ENCODE data around the gene ITPR2. TPM values are rescaled to one million over a fixed set of nuclear protein-coding genes. Genes with fewer than 3 reads are reported as not detected.

ITPR2 gene
- total RNA-seq, 3 donors from 2014 or later, result 18.2 to 26.7 (median 21.0) TPM

DNA sequence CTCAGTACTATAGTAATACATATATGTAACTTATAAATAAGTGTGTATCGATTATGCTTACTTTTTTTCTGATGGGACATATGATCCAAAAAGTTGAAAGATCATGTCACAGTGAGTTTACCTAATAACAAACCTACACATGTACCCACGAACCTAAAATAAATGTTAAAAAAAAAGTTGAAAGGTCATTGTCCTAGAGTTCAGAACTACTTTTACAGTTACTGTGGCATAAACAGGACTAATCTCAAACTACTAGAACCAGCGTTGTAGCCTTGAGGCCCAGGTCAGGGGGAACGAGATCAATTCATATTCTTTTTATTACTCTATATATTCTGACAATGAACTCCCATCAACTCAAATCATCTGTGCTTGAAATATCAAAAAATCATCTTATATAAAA is 81.8 kb downstream of the ITPR2 start:
- no peak for DNase-seq
- no peak overlapping the region for H3K4me3 Mint-ChIP-seq

DNA sequence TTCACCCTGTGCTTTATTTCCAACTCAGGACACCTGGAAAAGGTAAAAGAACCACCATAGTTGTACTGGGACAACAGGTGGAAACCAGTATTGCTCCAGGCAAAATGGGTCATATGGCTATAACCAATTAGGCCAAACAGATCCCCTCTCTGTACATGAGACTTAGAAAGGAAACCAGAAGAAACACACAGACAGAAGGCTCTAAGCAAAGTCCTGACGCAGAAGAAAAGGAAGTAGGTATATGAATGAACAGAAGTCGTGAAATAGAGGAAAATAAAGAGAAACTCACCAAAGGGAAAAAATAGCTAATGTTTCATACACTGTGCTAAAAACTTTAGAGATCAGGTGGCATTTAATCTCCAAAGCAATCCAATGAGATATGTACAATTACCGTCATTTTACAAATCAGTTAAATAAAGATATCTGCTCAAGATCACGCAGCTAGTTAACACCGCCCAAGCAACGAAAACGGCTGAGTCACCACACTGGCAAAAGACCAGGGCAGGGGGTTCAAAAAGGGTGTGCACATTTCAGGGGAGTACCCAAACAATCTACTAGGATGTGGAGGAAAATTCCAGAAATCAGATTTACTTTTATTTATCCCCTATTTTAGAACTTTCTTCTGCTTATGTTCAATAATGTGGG is 82.3 kb downstream of the ITPR2 start:
- ATAC-seq (no peak), DNase-seq (no peak)
- peaks cover 57% of the 10 kb centered on the region for H3K4me1 Mint-ChIP-seq (ENCODE audit: low read depth)
- no peak overlapping the region for H3K4me3 Mint-ChIP-seq
- H3K27me3 Mint-ChIP-seq (ENCODE audit: low read depth), result no peaks in the 10 kb centered on the region
- peaks cover 16% of the 10 kb centered on the region for H3K36me3 Mint-ChIP-seq (ENCODE audit: insufficient read depth)
- H3K9me3 Mint-ChIP-seq, result no peaks in the 10 kb centered on the region

More for the DNA sequence above, 81.8 kb downstream of the ITPR2 start:
- no peak for ATAC-seq
- Mint-ChIP-seq H3K4me1 (ENCODE audit: low read depth) (peaks cover 53% of the 10 kb centered on the region), H3K9me3 (peaks cover 3% of the 10 kb centered on the region), H3K36me3 (ENCODE audit: insufficient read depth) (peaks cover 16% of the 10 kb centered on the region), H3K27me3 (ENCODE audit: low read depth) (no peaks in the 10 kb centered on the region)

DNA sequence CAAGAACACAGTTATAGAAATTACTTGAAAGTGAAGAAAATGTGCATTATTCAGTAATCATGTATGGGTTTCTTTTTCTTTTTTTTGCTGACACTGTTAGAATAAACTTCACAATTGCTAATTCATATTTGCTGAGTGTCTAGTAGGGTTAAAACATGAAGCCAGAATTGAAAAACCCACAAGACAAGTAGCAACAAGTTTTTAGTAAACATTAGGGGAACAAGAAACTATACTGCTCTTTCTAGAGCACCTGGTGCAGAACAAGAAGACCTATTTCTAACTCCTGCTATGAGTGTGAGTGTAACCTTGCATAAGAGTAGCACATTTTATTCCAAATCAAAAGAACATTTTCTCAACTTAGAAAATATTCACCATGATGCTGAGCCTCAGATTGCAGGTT is 83.2 kb downstream of the ITPR2 start:
- H3K4me3 Mint-ChIP-seq, result no peak overlapping the region
- peaks cover 16% of the 10 kb centered on the region for H3K36me3 Mint-ChIP-seq (ENCODE audit: insufficient read depth)
- H3K27me3 Mint-ChIP-seq (ENCODE audit: low read depth), result no peaks in the 10 kb centered on the region
- ATAC-seq, result no peak
- H3K9me3 Mint-ChIP-seq, result no peaks in the 10 kb centered on the region
- DNase-seq, result no peak
- peaks cover 57% of the 10 kb centered on the region for H3K4me1 Mint-ChIP-seq (ENCODE audit: low read depth)

DNA sequence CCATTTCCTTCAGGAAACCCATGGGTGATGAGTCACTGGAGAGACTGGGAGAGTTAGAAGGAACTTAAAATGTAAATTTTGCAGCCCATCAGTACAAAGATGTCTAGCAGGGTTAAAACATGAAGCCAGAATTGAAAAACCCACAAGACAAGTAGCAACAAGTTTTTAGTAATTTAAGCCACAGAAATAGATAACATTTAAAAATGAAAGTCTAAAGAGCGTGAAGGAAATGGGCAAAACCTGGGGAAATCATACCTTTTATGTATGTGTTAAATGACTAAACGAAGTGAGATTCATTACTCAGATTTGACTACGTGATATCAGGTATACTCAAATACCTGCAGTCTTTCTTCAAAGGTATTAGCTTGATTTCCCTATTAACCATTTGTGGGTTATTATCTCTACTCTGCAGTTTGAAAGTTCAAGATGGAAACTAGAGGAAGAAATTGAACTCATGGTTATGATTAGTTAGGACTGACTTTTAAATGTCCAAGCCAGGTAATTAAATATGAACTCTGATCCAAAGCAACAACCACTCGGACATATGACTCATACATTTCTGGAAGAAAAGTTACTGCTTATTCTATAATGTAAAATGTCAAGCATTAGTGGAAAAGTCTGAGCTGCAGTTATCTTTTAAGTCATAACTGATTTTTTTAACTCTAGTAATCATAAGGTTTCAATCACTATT is 84.1 kb downstream of the ITPR2 start:
- no peak for DNase-seq
- Mint-ChIP-seq H3K4me3 (no peak overlapping the region), H3K36me3 (ENCODE audit: insufficient read depth) (peaks cover 18% of the 10 kb centered on the region), H3K4me1 (ENCODE audit: low read depth) (peaks cover 62% of the 10 kb centered on the region), H3K27me3 (ENCODE audit: low read depth) (no peaks in the 10 kb centered on the region), H3K9me3 (no peaks in the 10 kb centered on the region)
- ATAC-seq, result peak; percentile 71 to 77

DNA sequence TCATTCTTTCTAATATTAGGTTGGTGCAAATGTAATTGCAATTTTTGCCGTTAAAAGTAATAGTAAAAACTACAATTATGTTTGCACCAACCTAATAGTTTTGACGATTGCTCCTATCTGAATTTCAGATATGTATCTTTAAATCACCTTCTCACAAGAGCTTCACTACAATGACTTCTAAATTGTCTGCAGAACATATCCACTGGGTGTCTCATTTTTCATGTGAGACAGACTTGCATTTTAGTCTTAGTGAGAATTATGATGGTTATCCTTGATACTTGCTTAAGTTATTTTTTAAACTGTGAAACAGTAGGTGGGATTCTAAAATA is 84.6 kb downstream of the ITPR2 start:
- DNase-seq, result no peak
- Mint-ChIP-seq H3K9me3 (no peaks in the 10 kb centered on the region), H3K4me1 (ENCODE audit: low read depth) (peaks cover 62% of the 10 kb centered on the region), H3K27me3 (ENCODE audit: low read depth) (no peaks in the 10 kb centered on the region), H3K4me3 (no peak overlapping the region), H3K36me3 (ENCODE audit: insufficient read depth) (peaks cover 20% of the 10 kb centered on the region)
- peak in 1 of 2 donors; percentile 41 for ATAC-seq

DNA sequence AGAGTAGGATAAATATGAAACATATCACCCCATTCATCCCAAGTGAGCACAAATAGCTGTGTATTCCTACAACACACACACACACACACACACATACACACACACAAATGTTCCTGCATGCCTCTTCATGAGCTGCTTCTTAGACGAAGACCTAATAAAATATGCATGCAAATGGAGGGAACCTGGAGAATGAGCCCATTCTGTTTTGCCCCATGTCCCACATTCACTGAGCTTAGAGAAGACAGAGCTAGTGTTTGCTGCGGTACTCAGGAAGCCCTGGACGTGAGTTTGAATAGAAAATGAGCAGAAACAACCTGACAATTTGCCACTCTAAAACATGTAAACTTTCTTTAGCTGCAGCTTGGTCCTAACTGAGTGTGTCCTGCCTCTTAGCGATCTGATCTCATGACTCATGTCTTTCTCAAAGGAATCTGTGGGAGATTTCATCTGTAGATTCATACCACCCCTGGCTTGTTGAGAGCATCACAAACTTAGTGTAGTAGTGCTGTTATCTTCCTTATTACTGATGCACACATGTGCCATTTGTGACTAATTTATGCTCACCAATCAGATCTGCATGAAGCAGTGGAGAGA is 86.8 kb downstream of the ITPR2 start:
- Mint-ChIP-seq H3K4me1 (ENCODE audit: low read depth) (peaks cover 59% of the 10 kb centered on the region), H3K27me3 (ENCODE audit: low read depth) (no peaks in the 10 kb centered on the region), H3K9me3 (peaks cover 9% of the 10 kb centered on the region), H3K4me3 (no peak overlapping the region), H3K36me3 (ENCODE audit: insufficient read depth) (peaks cover 23% of the 10 kb centered on the region)
- DNase-seq (no peak), ATAC-seq (peak; percentile 53 to 69)

DNA sequence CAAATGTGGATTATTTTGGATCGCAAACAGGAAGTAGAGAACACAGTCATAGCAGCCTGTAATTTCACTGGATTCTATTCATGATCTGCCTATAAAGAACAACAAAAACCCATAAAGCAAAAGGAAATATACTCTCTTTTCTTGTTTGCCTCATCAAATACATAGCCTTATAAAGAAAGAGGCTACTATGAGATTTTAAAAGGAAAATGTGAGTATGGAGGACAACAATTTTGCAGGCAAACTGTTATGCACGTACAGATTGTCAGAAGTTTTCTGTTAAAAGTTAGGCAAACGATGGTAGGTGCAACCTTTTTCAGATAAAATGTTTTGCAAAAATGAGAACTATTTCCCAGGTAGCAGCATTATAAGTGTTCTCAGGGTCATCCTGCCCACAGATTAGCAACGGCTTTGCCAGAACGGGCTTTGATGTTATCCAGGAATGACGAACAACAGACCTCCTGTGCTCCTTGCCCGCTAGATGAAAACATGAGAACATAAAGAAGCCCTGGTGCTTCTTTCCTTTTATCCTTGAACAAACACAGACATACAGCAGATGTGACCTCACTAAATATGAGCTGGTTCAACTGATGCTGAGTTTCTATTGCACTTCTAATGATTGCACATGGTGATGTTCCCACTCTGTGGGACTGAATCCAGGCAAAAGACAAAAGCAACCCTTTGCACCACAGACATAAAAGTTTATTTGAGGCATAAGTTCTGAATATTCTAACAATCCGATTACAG is 88.1 kb downstream of the ITPR2 start:
- DNase-seq (no peak), ATAC-seq (no peak)
- H3K9me3 Mint-ChIP-seq, result peaks cover 21% of the 10 kb centered on the region
- peaks cover 22% of the 10 kb centered on the region for H3K36me3 Mint-ChIP-seq (ENCODE audit: insufficient read depth)
- H3K27me3 Mint-ChIP-seq (ENCODE audit: low read depth), result no peaks in the 10 kb centered on the region
- H3K4me1 Mint-ChIP-seq (ENCODE audit: low read depth), result peaks cover 46% of the 10 kb centered on the region
- H3K4me3 Mint-ChIP-seq, result no peak overlapping the region

DNA sequence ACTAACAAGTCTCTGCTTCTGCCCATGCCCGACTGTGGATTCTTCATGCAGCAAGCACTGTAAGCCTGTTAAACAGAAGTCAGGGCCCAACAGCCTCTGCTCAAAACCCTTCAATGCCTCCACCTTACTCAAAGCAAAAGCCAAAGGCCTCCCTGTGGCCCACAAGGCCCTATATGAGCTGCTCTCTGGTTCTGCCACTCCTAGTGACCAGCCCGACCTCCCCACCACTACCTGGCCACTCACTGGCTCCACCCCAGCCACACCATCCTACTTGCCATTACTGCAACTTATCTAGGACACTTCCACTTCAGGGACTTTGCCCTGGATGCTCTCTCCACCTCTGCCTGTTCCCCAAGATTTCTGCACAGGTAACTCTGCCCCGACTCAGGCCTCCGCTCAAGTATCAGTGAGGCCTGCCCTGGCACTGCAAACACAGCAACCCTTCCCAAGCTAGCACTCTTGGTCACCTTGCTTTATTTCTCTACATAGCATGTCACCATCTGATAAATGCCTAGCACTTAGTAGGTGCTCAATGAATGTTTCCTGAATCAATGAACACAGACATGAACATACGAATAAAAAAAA is 88.9 kb downstream of the ITPR2 start:
- Mint-ChIP-seq H3K27me3 (ENCODE audit: low read depth) (no peaks in the 10 kb centered on the region), H3K4me1 (ENCODE audit: low read depth) (peaks cover 42% of the 10 kb centered on the region), H3K9me3 (peaks cover 25% of the 10 kb centered on the region), H3K4me3 (no peak overlapping the region), H3K36me3 (ENCODE audit: insufficient read depth) (peaks cover 26% of the 10 kb centered on the region)
- no peak for DNase-seq
- ATAC-seq, result no peak

DNA sequence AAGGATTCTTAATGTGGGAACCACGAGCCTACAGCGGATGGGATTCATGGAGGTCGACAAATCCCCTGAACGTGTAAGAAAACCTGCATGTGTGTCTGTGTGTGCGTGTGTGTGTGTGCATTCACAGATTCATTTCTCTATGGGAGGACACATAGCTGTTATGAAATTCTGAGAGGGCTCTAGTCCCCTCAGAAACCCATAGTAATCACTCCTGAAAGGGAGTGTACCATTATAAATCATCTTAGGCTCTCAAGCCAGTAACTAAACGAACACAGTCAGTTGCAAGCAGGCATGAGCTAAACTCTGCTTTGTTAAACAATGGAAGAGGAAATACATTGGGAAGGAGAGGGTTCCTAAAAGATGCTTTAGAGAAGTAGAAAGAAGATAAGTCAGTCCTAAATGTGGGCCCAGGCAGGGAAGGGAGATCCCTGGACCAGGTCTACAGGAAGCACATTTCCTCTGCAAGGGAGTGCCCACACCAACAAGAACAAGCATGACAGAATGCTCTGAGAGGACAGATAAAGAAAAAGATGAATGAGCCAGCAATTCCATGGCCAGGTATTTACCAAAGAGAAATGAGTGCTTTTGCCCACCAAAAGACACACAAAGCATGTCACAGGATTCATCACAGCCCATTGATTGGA is 91.3 kb downstream of the ITPR2 start:
- peaks cover 21% of the 10 kb centered on the region for H3K4me1 Mint-ChIP-seq (ENCODE audit: low read depth)
- peaks cover 33% of the 10 kb centered on the region for H3K9me3 Mint-ChIP-seq
- H3K4me3 Mint-ChIP-seq, result no peak overlapping the region

DNA sequence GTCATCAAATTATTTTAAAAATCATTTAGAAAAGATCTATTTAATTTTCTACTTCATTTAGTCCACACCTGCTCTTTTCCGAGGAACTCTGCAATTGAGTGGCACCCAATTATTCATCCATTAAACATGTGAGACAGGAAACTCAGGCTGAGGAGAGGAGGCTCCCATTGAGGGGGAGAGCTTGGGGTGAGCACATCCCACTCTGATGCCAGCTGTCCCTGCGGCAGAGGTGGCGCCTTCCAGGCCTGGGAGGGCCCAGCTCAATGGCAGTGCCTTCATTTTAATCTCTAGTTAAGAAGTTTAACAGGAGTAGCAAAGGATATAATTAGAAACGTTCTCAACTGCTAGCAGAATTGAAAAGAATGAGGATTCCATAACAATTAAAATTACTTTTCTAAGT is 92.0 kb downstream of the ITPR2 start:
- peaks cover 17% of the 10 kb centered on the region for H3K4me1 Mint-ChIP-seq (ENCODE audit: low read depth)
- no peak for DNase-seq
- no peak for ATAC-seq
- peaks cover 33% of the 10 kb centered on the region for H3K9me3 Mint-ChIP-seq
- H3K36me3 Mint-ChIP-seq (ENCODE audit: insufficient read depth), result peaks cover 34% of the 10 kb centered on the region
- no peak overlapping the region for H3K4me3 Mint-ChIP-seq
- no peaks in the 10 kb centered on the region for H3K27me3 Mint-ChIP-seq (ENCODE audit: low read depth)

More for the DNA sequence above, 91.3 kb downstream of the ITPR2 start:
- Mint-ChIP-seq H3K27me3 (ENCODE audit: low read depth) (no peaks in the 10 kb centered on the region), H3K36me3 (ENCODE audit: insufficient read depth) (peaks cover 33% of the 10 kb centered on the region)
- ATAC-seq (no peak), DNase-seq (no peak)

DNA sequence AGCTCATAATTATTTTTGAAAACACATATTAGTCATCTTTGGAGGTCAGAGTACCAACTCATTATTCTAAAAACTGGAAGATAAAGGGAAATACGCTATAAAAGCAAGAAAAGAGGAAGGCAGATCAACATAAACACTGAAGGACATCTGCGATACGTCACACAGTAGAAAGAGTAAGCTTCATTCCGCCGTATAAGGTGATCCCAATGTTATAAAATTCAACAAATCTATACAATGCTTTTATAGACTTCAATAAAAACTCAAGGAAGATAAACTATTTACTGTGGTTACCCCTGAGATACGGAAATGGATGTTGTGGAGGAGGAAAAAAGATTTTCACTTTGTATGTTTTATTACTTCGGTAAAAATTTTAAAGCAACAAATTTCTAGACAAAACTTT is 92.6 kb downstream of the ITPR2 start:
- DNase-seq (no peak), ATAC-seq (no peak)
- Mint-ChIP-seq H3K27me3 (ENCODE audit: low read depth) (no peaks in the 10 kb centered on the region), H3K9me3 (peaks cover 33% of the 10 kb centered on the region), H3K4me1 (ENCODE audit: low read depth) (peaks cover 19% of the 10 kb centered on the region), H3K4me3 (no peak overlapping the region), H3K36me3 (ENCODE audit: insufficient read depth) (peaks cover 37% of the 10 kb centered on the region)

DNA sequence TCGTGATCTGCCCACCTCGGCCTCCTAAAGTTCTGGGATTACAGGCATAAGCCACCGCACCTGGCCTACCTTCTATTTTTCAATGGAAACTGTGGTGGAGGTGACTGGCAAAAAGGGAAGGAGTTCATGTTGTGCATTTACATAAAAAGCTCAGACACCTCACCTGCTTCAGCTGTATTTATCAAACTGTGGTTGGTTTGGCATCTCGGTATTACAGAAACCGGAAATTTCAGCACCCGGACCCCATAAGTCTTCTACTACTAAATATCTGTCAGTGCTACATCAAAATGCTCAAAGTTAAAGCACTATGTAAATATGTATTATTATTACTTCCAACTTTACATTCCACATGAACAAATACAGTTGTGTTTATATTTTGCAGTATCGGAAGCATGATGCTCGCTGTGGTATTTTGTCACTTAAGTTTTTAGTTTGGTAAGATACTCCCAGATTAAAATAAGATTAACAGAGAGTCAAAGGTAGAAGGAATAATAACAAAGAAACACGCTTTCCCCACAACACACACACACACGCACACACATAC is 95.4 kb downstream of the ITPR2 start:
- Mint-ChIP-seq H3K9me3 (peaks cover 33% of the 10 kb centered on the region), H3K4me1 (ENCODE audit: low read depth) (peaks cover 26% of the 10 kb centered on the region), H3K4me3 (no peak overlapping the region), H3K36me3 (ENCODE audit: insufficient read depth) (peaks cover 31% of the 10 kb centered on the region), H3K27me3 (ENCODE audit: low read depth) (no peaks in the 10 kb centered on the region)
- DNase-seq, result no peak
- no peak for ATAC-seq

DNA sequence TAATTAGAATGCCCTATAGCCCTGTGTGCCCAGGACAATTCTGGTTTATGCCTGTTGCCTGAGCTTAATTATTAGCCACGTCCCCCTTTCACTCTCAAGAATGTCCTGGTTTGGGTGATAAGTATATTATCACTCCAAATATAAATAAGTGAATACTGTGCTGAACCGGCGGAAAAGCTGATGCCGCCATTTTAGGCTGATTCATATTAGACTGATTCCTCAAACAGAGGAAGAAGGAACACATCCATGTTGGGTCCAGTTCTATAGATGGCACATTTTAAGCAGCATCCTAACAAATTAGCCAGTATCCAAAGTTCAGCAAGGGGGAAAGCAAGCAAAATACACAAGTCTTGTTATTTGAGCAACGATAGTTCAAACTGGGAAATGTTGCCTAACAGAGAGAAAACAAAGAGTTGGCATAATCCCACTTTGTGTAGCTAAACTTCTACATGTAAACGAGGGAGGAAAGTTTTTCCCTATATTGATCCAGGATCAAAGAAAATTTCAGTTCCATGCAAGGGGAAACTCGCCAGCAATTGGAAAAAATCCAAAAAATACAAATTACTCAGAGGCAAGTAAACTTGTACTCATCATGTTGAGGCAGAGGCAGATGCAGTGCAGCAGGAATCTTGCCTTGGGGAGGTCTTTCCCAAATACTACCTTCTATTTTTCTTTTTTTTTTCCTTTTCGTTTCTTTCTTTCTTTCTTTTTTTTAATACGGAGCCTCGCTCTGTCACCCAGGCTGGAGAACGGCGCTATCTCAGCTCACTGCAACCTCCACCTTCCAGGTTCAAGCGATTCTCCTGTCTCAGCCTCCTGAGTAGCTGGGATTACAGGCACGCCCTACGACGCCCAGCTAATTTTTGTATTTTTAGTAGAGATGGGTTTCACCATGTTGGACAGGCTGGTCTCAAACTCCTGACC is 96.2 kb downstream of the ITPR2 start:
- no peak for ATAC-seq
- no peak for DNase-seq
- H3K27me3 Mint-ChIP-seq (ENCODE audit: low read depth), result no peaks in the 10 kb centered on the region
- H3K9me3 Mint-ChIP-seq, result peaks cover 30% of the 10 kb centered on the region
- H3K4me3 Mint-ChIP-seq, result no peak overlapping the region
- H3K36me3 Mint-ChIP-seq (ENCODE audit: insufficient read depth), result peaks cover 26% of the 10 kb centered on the region
- H3K4me1 Mint-ChIP-seq (ENCODE audit: low read depth), result peaks cover 30% of the 10 kb centered on the region

Data from activated T-cell treated with anti-CD3 and anti-CD28 coated beads, Interleukin-2, amount 50 U/mL, for 4 hours (primary cell).